NCI-H187 (cell line): ENCODE results near the gene DCTN1.

Experiments
- DNase-seq, 2 experiments: peaks; one replicate each; lab custom pipeline; 2025; lab: John Stamatoyannopoulos, UW

DCTN1 gene

GRCh38 chr2:74413001-74413698 lies 33.0 kb upstream of the DCTN1 start:
- no peak for DNase-seq

GRCh38 chr2:74407682-74408081 lies 27.6 kb upstream of the DCTN1 start:
- no peak for DNase-seq

GRCh38 chr2:74406035-74406434 lies 25.9 kb upstream of the DCTN1 start:
- DNase-seq = no peak

GRCh38 chr2:74401891-74402290 lies 21.8 kb upstream of the DCTN1 start:
- no peak for DNase-seq

- no peak for DNase-seq
Observed at GRCh38 chr2:74399785-74400184, 19.7 kb upstream of the DCTN1 start.

GRCh38 chr2:74396149-74396548 lies 16.0 kb upstream of the DCTN1 start:
- DNase-seq = no peak

- DNase-seq = no peak
Observed at GRCh38 chr2:74393525-74393924, 13.4 kb upstream of the DCTN1 start.

- DNase-seq = no peak
Observed at GRCh38 chr2:74392449-74392743, 12.3 kb upstream of the DCTN1 start.

GRCh38 chr2:74391580-74392448 lies 11.7 kb upstream of the DCTN1 start:
- peak; percentile 33 to 47 for DNase-seq

- no peak for DNase-seq
Observed at GRCh38 chr2:74391209-74391579, 11.1 kb upstream of the DCTN1 start.

GRCh38 chr2:74390606-74391005 lies 10.5 kb upstream of the DCTN1 start:
- DNase-seq = no peak

- no peak for DNase-seq
Observed at GRCh38 chr2:74387346-74387745, 7.2 kb upstream of the DCTN1 start.

- no peak for DNase-seq
Observed at GRCh38 chr2:74385396-74385795, 5.3 kb upstream of the DCTN1 start.

- no peak for DNase-seq
Observed at GRCh38 chr2:74384051-74384450, 3.9 kb upstream of the DCTN1 start.

- no peak for DNase-seq
Observed at GRCh38 chr2:74383254-74383653, 3.1 kb upstream of the DCTN1 start.

GRCh38 chr2:74381751-74382150 lies 1.6 kb upstream of the DCTN1 start:
- no peak for DNase-seq

GRCh38 chr2:74378007-74378406 lies 2.1 kb downstream of the DCTN1 start:
- no peak for DNase-seq

GRCh38 chr2:74375838-74376237 lies 4.3 kb downstream of the DCTN1 start:
- DNase-seq = no peak

GRCh38 chr2:74374509-74375205 lies 5.5 kb downstream of the DCTN1 start:
- DNase-seq = peak; percentile 44 to 63

GRCh38 chr2:74373985-74374384 lies 6.1 kb downstream of the DCTN1 start:
- DNase-seq = no peak

- peak; percentile 74 to 76 for DNase-seq
Observed at GRCh38 chr2:74373221-74373676, 6.9 kb downstream of the DCTN1 start.

- DNase-seq = no peak
Observed at GRCh38 chr2:74372674-74373073, 7.4 kb downstream of the DCTN1 start.

GRCh38 chr2:74371421-74371820 lies 8.7 kb downstream of the DCTN1 start:
- no peak for DNase-seq
